ENCODE data around the gene DDI2.
A peak's percentile ranks its signal among the peaks of the same experiment; 100 is the strongest.
"Not testable (repeated sequence)": the region's sequence is repeated elsewhere in the genome, so short reads cannot be mapped to it uniquely, and the experiment has no call there.

DDI2 gene

DNA sequence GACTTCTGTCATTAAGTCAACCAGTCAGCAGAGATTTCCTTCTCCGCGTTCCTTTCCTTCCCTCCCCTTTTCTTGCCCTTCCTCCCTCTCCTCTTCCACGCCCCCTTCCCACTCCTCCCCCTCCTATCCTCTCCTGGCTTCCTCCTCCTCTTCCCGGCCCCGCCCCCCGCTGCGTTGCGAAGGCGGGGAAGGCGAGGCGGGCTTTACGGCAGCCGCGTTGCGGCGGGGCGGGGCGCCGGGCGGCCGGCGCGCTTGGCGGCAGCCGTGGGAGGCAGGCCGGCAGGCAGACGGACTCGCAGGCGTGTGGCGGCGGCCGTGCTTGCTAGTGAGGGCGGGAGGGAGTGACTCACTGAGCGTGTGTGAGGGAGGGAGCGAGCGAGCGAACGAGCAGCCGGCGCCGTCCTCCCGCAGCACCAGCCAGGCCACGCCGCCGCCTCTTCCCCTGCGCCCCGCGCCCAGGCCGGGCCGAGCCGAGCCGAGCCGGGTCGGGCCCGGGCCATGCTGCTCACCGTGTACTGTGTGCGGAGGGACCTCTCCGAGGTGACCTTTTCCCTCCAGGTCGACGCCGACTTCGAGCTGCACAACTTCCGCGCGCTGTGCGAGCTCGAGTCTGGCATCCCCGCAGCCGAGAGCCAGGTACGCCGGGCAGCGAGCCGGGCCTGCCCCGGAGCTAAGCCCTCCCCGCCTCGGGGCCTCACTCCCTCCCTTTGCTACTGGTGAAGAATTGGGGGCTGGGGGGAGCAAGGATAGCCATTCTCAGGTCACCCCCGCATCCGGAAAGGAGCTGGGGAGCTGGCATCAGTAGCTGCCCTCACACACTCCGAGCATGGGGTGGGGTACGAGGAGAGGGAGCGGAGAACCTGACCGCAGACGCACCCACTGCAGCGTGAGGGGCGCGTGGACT is at the start of gene DDI2:
Gene DDI2 (plus strand): TSS at position 286 of the 904 bp plus-strand sequence. CDS start 213 bp downstream, at position 499.
- peak; percentile 93 for DNase-seq

DNA sequence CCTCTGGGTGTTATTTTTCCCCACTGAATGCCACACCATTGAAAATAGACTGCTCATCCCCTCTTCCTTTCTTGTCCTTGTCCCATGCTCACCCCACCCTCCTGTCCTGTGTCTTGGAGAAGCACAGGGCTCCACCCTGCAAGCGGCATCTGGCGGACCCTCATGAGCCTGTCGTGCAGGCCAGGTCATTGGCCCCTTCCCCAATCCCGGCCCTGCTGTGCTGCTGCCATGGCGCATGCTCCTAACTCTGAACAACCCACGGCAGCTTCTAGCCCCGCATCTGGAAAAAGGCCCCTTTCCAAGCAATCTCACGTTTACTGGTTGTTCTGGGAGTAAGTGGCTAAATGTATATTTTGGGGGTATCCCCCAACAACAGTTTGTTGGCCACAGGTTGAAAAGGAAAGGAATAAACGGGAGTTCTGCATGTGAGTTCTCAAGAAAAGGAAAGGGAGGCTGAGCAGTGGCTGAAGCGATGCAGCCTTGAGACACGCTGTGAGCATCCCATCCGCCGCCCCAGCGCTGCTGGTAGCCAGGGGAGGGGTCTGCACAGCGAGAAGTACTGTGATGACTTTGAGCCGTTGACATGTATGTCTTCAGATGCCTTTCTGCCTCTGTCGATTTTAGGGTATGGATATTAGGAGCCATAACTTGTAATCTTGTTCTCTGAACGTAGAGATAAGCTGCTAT is 48.7 kb upstream of the DDI2 start:
- DNase-seq = no peak

DNA sequence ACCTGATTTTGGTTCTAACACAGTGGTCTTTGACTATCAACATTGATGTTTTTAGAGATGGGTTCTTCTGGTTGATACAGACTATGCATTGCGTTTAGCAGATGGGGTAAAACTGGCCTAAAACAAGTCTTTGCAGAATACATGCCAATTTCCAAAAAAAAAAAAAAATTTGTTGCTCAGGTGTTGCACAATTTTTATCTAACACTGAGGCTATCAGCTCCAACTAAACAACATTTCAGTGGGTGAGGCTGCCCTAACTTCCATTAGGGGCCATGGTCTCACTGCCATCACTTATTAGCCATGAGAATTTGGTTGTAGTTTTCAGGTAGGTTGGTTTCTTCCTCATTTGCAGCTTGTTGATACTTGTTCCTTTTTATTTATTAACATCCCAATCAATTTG is 46.4 kb upstream of the DDI2 start:
- no peak for DNase-seq

DNA sequence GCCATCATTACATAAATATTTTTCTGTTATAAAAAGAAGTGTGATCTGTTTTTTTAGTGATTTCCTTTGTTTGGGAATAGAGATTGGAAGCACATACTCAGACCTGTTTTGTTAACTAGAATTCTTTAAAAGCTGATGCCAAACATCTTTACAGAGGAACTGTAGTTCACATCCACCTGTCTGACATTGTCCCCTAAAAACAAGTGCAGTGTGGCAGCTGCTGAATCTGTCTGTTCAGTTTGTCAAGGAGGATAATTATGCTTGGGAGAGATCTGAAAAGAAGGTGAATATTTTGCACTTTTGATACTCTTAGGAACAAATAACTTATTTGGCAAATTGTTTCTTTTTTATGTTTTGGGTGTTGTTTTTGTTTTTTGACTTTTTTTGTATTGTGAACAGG is 46.0 kb upstream of the DDI2 start:
- DNase-seq = no peak

DNA sequence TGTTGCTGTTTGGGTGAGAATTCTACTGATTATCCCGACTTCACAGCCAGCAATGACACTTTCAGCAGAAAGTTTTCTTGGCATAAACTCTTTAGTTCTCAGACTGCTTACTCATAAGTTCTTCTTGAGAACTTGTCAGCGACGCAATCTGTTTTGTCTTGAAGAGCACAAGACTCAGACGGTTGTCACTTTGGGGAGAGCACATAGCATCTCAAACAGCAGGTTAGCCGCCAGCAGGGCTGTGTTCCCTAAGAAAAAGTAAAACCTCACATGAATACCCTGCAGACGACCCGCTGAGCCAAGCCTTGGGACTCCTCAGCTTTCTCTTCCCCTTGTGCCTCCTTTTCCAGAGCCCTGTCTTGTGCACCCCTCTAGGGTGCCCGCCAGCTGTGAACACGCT is 43.8 kb upstream of the DDI2 start:
- DNase-seq = no peak

DNA sequence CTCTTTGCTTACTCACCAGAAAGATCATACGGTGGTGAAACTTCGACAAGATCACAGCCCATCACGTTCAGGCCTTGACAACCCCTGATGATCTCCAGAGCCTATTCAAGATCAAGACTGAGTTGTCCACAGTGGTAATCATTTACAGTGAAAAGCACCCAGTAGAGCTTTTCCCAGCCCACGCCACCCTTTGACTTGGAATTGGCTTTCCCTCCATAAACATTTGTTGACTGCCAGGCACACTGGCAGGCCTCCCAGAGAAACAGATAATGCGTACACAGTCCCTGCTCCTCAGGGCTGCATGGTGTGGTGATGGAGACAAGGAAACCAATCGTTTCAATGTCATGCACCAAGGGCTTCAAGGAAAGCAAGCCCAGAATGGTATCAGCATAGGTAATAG is 42.5 kb upstream of the DDI2 start:
- no peak for DNase-seq

DNA sequence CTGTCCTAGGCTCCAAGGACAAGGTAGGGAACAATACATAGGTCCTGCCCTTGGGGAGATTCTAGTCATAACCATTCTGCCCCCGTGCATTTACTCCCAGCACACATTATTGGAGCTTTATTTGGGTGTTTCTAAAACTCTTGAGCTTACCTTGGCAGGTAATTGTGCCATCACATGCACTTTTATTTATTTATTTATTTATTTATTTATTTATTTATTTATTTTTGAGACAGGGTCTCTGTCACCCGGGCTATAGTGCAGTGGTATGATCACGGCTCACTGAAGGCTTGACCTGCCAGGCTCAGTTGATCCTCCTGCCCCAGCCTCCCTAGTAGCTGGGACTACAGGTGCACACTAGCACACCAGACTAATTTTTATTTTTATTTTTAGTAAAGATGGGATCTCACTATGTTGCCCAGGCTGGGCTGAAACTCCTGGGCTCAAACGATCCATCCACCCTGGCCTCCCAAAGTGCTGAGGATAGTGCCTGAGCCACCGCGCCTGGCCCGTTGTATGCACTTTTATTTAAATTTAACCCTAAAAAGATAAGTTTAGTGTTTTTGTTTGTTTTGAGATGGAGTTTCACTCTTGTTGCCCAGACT is 41.6 kb upstream of the DDI2 start:
- no peak for DNase-seq

DNA sequence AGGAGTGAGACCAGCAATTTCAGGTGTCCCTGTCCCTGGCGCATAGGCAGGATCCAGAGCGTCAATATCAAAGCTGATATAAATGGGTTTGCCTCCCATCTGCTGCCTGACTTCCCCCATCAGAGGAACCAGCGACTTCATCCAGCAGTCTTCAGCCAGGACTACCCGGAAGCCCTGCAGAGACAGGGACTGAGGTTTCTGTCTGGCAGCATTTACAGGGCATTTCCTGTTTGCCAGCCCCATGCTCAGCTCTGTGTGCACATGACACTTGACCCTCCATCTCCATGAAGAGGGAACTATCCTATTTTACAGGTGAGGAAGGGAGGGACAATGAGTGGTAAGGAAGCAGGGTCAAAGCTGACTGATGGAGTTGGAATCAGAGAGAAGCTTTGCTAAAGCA is 39.6 kb upstream of the DDI2 start:
- no peak for DNase-seq

DNA sequence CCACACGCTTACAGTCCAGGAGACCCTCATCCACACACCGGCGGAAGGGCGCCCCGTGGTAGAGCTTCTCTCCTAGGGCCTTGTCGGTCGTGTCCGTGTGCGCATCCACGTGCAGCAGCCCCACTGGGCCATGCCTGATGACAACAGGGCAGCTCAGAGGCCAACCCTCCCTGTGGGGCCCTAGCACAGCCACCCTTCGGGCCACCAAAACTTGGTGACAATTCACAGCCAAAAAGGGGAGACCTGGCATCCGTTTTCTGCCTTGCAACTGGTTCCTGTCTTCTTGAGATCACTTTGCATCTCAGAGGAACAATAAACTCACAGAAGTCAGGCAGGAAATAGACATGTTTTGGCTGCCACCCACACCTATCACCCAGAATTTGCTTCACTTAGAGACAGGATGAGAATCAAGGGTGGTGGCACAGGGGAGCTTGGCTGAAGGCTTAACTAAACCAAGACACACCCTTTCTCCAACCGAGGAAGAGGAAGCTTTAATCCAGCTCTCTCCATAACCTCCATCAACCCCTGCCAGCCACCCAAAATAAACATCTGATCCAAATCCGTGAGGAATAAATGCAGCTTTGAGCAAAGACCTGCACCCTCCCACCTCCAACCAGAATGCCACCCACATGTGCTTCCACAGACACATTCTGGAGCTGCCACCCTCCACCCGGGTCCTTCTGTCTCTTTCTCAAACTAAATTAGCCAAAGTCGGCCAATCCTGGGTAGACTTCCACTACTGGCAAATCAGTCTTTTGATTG is 38.2 kb upstream of the DDI2 start:
- no peak for DNase-seq

DNA sequence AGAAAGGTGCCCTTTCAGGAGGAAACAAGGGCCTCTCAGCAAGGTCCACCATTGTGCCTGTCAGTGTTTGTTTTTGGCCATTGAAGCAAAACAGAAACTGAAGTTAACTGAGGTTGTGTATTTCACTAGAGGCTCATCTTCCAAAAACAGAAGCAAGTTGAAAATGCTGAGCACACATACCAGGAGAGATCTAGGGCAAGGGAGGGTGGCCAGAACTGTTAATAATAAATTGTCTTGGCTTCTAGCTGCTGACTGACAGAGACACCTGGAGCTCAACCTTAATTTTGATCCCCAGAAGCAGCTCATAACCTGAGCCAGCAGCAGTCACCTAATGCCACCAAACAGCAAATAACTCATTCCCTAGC is 37.6 kb upstream of the DDI2 start:
- DNase-seq = no peak

DNA sequence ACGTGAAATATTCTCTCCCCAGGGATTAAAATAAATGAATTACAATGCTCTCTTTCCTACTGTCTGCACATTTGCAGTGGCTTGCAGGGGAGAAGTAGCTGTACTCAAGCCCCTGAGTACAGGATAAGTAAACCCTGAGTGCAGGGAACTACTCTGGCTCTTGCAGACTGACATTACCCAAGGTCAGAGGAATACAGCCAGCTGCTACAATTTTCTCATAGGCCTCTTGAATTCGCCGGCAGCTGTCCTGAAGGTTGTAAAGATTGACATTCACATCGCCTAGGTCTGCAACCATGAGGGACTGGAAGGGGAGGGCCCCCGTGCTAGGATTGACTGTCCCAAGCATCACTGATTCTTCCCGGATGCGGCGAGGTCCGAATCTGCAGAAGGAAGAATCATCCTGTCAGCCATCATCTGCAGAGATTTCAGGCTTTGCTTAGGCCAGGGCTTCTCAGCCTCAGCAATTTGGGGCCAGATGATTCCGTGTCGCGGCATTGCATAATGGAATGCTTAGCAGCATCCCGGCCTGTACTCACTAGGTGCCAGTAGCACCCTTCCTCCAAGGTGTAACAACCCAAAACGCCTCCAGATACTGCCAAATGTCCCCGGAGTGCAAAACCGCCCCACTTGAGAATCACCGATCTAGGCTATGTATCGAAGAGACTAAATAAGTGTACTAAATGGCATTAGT is 34.1 kb upstream of the DDI2 start:
- no peak for DNase-seq

DNA sequence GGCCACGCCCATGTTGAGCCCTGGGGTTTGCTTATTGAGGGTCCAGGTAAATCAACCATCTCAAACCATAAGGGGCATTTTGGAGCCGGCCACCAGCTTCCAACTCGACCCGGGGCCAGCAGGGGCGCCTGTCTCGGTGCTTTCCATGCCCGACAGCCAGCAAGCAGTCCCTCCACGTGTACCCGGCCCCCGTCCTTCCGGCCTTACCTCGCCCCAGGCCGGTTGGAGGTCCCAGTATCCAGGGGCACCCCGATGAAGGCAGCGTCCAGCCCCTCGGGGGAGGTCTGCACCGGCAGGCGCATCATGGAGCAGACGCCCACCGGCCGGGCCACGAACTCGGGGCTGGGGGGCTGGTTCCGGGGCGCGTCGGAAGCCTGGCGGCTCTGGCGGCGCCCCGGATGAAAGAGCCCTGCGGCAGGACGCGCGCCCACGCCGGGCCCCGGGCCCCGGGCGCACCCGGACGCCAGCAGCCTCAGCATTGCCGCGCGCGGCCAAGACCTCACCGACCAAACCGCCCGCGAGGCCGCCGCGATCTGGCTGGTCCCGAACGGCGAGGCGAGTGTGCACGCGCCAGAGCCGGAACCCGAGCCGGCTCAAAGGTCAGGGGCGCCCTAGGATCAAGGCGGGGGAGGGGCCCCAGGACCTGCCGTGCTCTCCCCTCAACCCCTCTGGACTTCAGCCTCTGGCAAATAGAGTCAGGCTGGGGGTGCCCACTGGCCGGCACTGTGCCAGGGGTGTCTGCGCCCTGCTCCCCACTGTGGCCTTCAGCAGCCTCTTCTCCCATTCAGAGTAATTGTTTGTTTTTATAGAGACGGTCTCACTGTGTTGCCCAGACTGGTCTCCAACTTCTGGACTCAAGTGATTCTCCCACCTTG is 32.5 kb upstream of the DDI2 start, which contains the start of gene AGMAT:
Gene AGMAT (minus strand): TSS at position 563 of the 875 bp plus-strand sequence. CDS start 84 bp downstream, at position 479.
- no peak for DNase-seq

DNA sequence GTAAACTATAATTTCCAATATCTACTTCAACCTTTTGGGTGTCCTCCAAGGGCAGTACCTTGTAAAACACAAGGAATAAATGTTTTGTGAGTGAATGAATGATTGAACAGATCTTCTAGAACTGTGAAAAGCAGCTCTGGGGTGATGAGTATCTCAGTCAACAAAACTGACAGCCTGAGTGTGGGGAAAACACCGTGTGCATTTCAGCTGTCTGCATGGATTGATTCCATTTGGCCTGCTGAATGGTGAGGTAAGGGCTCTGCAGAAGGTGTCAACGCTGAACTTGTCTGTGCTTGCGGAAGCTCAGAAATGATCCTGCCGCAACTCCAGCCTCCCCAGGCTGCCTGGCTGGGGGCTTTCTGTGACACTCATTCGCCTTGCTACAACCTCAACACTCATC is 25.0 kb upstream of the DDI2 start:
- DNase-seq = no peak

DNA sequence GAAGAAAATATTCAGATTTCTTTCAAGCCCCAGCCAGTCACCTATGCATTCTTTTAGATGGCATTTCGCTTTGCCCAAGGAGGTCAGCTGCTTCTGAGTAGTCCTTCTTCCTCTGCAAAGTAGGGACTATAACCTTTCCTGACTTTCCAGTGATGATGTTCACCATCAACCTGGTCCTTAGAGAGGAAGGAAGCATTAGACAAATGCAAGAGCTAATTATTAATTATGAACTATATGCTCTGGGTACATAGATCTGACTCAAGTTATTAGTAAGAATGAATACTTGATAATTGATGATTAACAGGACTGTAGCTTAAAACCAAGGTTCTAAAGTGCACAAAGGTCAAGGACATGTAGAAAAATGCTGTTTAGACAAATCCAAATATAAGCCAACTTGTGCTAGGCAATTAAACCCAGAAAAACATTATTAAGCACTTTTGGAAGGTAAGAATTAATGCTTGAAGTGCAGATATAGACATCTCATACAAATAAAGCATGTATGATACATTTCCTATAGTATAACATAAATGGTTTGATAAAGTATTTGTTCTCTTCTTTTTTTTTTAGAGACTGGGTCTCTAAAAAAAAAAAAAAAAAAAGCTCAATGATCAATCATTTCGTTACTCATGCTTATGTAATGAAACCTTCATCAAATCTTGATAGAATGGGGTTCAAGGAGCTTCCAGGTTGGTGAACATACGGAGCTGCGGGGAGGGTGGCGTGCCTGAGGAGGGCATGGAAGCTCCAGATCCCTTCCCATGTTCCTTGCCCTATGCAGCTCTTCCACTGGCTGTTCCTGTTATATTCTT is 21.2 kb upstream of the DDI2 start:
- DNase-seq = no peak

DNA sequence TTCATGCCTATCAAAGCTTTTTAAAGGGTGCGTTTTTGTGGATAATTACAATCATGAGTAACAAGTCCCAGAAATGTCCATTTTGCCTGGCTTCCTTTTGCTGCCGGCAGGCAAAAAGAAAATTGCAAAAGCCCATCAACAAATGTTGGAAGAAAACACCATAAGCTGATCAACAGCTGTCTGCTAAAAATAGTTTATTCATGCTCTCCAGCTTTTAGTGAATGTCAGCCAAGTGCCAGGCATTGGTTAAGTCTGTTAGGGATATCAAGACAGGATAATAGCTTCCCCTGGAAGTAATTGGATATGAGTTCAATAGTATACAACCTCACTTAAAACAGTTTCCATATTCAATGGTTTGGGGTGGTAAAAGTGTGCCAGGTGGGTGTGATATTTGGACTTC is 18.8 kb upstream of the DDI2 start:
- DNase-seq = peak; percentile 50

DNA sequence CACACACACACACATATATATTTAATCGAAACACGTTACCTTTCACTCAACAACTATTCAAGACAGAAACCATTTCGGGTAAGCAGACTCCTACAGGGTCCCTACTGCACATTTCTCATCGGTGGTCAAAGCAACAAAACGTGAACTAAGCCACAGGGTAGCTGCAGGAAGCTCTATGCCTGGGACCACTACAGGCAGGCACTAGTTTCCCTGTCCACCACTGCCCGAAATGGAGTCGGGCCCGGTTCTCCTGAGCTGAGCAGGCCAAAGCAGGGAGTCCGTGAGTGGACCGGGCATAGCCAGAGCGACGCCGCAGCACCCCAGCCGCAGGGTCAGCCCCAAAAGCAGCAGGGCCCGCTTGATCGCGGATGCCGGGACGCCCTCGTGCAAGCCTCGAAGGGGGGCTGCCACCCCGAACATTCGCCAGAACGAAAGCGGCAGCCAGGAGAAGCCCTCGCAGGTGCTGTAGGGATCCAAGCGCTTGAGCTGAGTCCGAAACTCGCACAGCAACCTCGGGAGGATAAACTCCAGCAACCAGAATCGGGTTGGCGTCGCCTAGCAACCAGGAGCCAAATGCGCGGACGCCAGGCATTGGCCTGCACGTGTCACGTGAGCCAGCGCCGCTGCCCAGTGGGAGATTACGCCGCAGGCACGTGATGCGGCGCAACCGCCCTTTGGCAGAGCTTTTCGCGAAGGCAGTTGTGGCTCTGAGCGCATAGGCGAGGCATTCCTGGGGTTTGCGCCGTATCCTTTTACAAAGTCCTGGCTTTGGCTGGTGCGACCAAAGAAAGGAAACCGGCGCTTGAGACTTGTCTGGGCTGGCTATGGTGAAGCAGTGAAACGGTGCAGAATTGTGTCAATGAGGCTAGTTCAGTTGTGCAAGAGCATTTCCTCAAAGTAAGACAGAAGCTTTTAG is 13.9 kb upstream of the DDI2 start:
- peak; percentile 86 for DNase-seq

DNA sequence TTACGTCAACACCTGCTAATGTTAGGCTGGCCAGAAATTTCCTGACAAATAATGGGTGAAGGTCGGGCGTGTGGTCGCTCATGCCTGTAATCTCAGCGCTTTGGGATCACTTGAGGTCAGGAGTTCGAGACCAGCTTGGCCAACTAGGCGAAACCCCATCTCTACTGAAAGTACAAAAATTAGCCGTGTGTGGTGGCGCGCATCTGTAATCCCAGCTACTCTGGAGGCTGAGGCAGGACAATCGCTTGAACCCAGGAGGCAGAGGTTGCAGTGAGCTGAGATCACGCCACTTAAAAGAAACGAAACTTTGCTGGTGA is 13.3 kb upstream of the DDI2 start:
- DNase-seq = not testable (repeated sequence)

DNA sequence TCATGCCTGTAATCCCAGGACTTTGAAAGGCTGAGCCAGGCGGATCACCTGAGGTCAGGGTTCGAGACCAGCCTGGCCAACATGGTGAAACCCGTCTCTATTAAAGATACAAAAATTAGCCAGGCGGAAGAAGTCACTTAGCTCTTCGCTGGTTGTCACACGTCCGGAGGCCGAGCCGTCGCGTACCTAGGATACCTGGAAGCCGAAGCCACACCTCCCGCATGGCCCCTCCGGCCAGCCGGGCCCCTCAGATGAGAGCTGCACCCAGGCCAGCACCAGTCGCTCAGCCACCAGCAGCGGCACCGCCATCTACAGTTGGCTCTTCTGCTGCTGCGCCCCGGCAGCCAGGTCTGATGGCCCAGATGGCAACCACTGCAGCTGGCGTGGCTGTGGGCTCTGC is 12.9 kb upstream of the DDI2 start:
- DNase-seq = not testable (repeated sequence)
